Mesendoderm (in vitro differentiated cells): ENCODE results near the gene ERC2.
A peak's percentile ranks its signal among the peaks of the same experiment; 100 is the strongest.

ENCODE experiments used
- DNase-seq: peaks from one replicate; pipeline ENCODE4 v3.0.0; 2013
- H2AK5ac ChIP-seq: 2 replicates; pipeline ENCODE4 v1.6.1; 2013; ENCODE audit warnings: low read length, inconsistent platforms
- H2BK120ac ChIP-seq: 2 replicates; pipeline ENCODE4 v1.6.1; 2013; ENCODE audit warnings: low read depth, mild to moderate bottlenecking, low read length, moderate library complexity, mixed read lengths
- H2BK15ac ChIP-seq: replicated peaks from 2 replicates; pipeline ENCODE4 v1.6.1; 2013; ENCODE audit warnings: low read depth, mild to moderate bottlenecking, moderate library complexity
- H2BK5ac ChIP-seq: 2 replicates; pipeline ENCODE4 v1.6.1; 2013; ENCODE audit warnings: low read length, inconsistent platforms
- H3K18ac ChIP-seq: 2 replicates; pipeline ENCODE4 v1.6.1; 2013; ENCODE audit warnings: mild to moderate bottlenecking, low read length, mixed read lengths
- H3K23ac ChIP-seq: one replicate; pipeline ENCODE4 v1.6.1; 2013; ENCODE audit warnings: low read length
- H3K27ac ChIP-seq: 2 replicates; pipeline ENCODE4 v1.5.1; 2013; ENCODE audit warnings: low read depth, mild to moderate bottlenecking, inconsistent platforms, low read length, moderate library complexity
- H3K27me3 ChIP-seq: 2 replicates; pipeline ENCODE4 v1.6.1; 2013; ENCODE audit warnings: low read length, control low read depth, mild to moderate bottlenecking, inconsistent platforms; ENCODE audit not compliant: insufficient read depth, poor library complexity
- H3K36me3 ChIP-seq: 2 replicates; pipeline ENCODE4 v1.6.1; 2013; ENCODE audit warnings: low read length, inconsistent platforms; ENCODE audit not compliant: control insufficient read depth, insufficient read depth
- H3K4ac ChIP-seq: one replicate; pipeline ENCODE4 v1.6.1; 2013; ENCODE audit warnings: low read depth, mild to moderate bottlenecking, low read length, moderate library complexity
- H3K4me1 ChIP-seq: 2 replicates; pipeline ENCODE4 v1.6.1; 2013; ENCODE audit warnings: low read depth, low read length, inconsistent platforms; ENCODE audit not compliant: control insufficient read depth
- H3K4me2 ChIP-seq: 2 replicates; pipeline ENCODE4 v1.6.1; 2013; ENCODE audit warnings: low read length
- H3K4me3 ChIP-seq: 2 replicates; pipeline ENCODE4 v1.5.1; 2013; ENCODE audit warnings: mild to moderate bottlenecking, low read length
- H3K56ac ChIP-seq: one replicate; pipeline ENCODE4 v1.6.1; 2013; ENCODE audit warnings: low read length
- H3K79me1 ChIP-seq: 2 replicates; pipeline ENCODE4 v1.6.1; 2013; ENCODE audit warnings: low read length, inconsistent platforms
- H3K79me2 ChIP-seq: 2 replicates; pipeline ENCODE4 v1.6.1; 2013; ENCODE audit warnings: mild to moderate bottlenecking, low read length; ENCODE audit not compliant: control insufficient read depth, insufficient read depth
- H3K9ac ChIP-seq: 2 replicates; pipeline ENCODE4 v1.6.1; 2013; ENCODE audit warnings: low read length, inconsistent platforms
- H4K5ac ChIP-seq: one replicate; pipeline ENCODE4 v1.6.1; 2013; ENCODE audit warnings: low read length
- H4K8ac ChIP-seq: one replicate; pipeline ENCODE4 v1.6.1; 2013; ENCODE audit warnings: low read depth, mild to moderate bottlenecking, control low read depth, low read length, moderate library complexity
- WGBS: extraction: QIAGEN DNeasy Blood & Tissue Kit; methylation state at CpG from one replicate; pipeline ENCODE4 v1.1.7; 2013; ENCODE audit warnings: low lambda C conversion rate, missing lambda C conversion rate; ENCODE audit not compliant: insufficient coverage; ENCODE audit errors: extremely low coverage; 5-methylcytosine and 5-hydroxymethylcytosine counted together

ERC2 gene

GRCh38 chr3:56336023-56336422 is 132.2 kb downstream of the ERC2 start:
- no peak overlapping the region for H2BK120ac ChIP-seq
- no peak overlapping the region for H3K18ac ChIP-seq
- no peak overlapping the region for H3K9ac ChIP-seq
- H3K79me1 ChIP-seq = no peaks in the 10 kb centered on the region
- H3K4me2 ChIP-seq = no peak overlapping the region
- H3K36me3 ChIP-seq = no peaks in the 10 kb centered on the region
- H3K56ac ChIP-seq = no peak overlapping the region
- no peak overlapping the region for H2BK5ac ChIP-seq
- no peak overlapping the region for H4K8ac ChIP-seq
- DNase-seq = no peak
- H3K27me3 ChIP-seq = no peaks in the 10 kb centered on the region
- no peak overlapping the region for H3K4ac ChIP-seq
- no peak overlapping the region for H3K23ac ChIP-seq
- H4K5ac ChIP-seq = no peak overlapping the region
- H3K4me1 ChIP-seq = no peaks in the 10 kb centered on the region
- H3K27ac ChIP-seq = no peak overlapping the region
- no peak overlapping the region for H3K4me3 ChIP-seq
- no peak overlapping the region for H2AK5ac ChIP-seq
- WGBS = no CpG with 5 or more reads among the region's 4 CpGs
- no peak overlapping the region for H2BK15ac ChIP-seq
- no peaks in the 10 kb centered on the region for H3K79me2 ChIP-seq

- Histone ChIP-seq H3K4me1 (peaks cover 5% of the 10 kb centered on the region), H3K27ac (no peak overlapping the region), H2AK5ac (no peak overlapping the region), H2BK15ac (no peak overlapping the region), H3K27me3 (no peaks in the 10 kb centered on the region), H3K23ac (no peak overlapping the region), H3K4me2 (no peak overlapping the region), H3K79me1 (no peaks in the 10 kb centered on the region), H2BK120ac (no peak overlapping the region), H3K56ac (no peak overlapping the region), H3K4ac (no peak overlapping the region), H4K8ac (no peak overlapping the region), H3K36me3 (no peaks in the 10 kb centered on the region), H3K18ac (no peak overlapping the region), H3K79me2 (no peaks in the 10 kb centered on the region), H3K4me3 (no peak overlapping the region), H2BK5ac (peak overlapping the region; percentile 28), H4K5ac (no peak overlapping the region), H3K9ac (no peak overlapping the region)
- no CpG with 5 or more reads among the region's 3 CpGs for WGBS
- no peak for DNase-seq
Observed at GRCh38 chr3:56324473-56324872, 143.8 kb downstream of the ERC2 start.

DNA sequence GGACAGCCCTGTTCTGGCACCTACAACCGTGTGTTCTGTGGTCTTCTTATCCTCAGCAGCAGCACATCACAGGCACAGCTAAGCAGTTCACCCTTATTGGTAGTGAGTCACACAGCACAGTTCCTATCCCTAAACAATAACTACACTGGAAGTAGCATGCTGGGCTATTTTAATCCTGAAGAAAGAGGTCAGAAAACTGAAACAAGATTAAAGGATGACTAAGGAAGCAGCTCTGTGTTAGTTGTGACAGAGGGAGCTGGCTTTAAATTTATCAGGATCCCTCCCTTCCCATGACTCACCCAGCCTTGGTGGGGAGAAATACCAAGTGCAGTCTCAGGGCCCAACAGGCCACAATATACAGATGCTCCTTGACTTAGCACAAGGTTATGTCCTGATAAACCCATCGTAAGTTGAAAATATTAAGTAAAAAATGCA is 144.3 kb downstream of the ERC2 start:
- no peak overlapping the region for H2BK15ac ChIP-seq
- no CpG with 5 or more reads among the region's 2 CpGs for WGBS
- H4K5ac ChIP-seq = no peak overlapping the region
- H3K56ac ChIP-seq = no peak overlapping the region
- H3K79me1 ChIP-seq = no peaks in the 10 kb centered on the region
- H3K79me2 ChIP-seq = no peaks in the 10 kb centered on the region
- no peak overlapping the region for H3K18ac ChIP-seq
- H3K4ac ChIP-seq = no peak overlapping the region
- H3K4me3 ChIP-seq = no peak overlapping the region
- no peak overlapping the region for H3K23ac ChIP-seq
- no peaks in the 10 kb centered on the region for H3K36me3 ChIP-seq
- H3K27me3 ChIP-seq = no peaks in the 10 kb centered on the region
- H3K4me1 ChIP-seq = peaks cover 5% of the 10 kb centered on the region
- H2BK120ac ChIP-seq = no peak overlapping the region
- H3K9ac ChIP-seq = no peak overlapping the region
- H2AK5ac ChIP-seq = no peak overlapping the region
- no peak overlapping the region for H4K8ac ChIP-seq
- H3K27ac ChIP-seq = no peak overlapping the region
- no peak overlapping the region for H3K4me2 ChIP-seq
- DNase-seq = peak; percentile 65
- H2BK5ac ChIP-seq = no peak overlapping the region

DNA sequence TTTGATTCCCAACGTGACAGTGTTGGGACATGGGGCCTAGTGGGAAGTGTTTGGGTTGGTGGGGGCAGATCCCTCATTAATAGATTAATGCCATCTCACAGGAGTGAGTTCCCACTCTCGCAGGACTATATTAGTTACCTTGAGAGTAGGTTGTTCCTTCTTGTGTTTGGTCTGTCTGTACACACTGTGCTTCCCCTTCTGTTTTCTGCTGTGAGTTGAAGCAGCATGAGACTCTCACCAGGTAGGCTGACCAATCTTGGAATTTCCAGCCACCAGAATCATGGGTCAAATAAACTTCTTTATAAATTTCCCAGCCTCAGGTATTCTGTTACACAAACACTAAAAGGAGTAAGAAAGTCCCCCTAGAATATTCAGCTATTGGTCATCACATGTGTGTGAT is 145.4 kb downstream of the ERC2 start:
- Histone ChIP-seq H3K79me2 (no peaks in the 10 kb centered on the region), H3K23ac (no peak overlapping the region), H3K56ac (no peak overlapping the region), H4K5ac (no peak overlapping the region), H3K79me1 (no peaks in the 10 kb centered on the region), H3K27ac (no peak overlapping the region), H2BK15ac (no peak overlapping the region), H2AK5ac (no peak overlapping the region), H3K18ac (no peak overlapping the region), H3K36me3 (no peaks in the 10 kb centered on the region), H3K9ac (no peak overlapping the region), H3K4me1 (peaks cover 5% of the 10 kb centered on the region), H3K4me3 (no peak overlapping the region), H3K27me3 (no peaks in the 10 kb centered on the region), H3K4ac (no peak overlapping the region), H3K4me2 (no peak overlapping the region), H2BK5ac (no peak overlapping the region), H4K8ac (no peak overlapping the region), H2BK120ac (no peak overlapping the region)
- DNase-seq = no peak
- WGBS = no CpG with 5 or more reads among the region's 2 CpGs

DNA sequence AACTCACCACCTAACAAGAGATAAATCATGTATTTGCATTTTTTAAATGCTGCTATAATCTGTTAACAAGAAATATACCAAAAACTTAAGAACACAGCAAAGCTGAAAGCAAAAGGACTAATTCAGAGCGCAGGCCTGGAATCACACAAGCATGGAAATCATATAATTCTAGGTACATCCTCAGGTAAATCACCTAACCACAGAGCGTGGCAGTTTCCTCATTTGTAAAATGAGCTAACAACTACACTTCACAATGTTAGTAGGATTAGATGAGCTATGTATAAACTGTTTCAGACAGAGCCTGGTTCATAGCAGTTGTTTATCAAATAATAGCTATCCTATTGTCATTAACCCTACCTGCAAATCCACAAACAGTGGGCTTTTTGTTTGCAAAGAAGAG is 146.4 kb downstream of the ERC2 start:
- H3K4me1 ChIP-seq = peaks cover 5% of the 10 kb centered on the region
- H3K4ac ChIP-seq = no peak overlapping the region
- no peak overlapping the region for H3K9ac ChIP-seq
- H3K27me3 ChIP-seq = no peaks in the 10 kb centered on the region
- no peaks in the 10 kb centered on the region for H3K79me2 ChIP-seq
- H3K18ac ChIP-seq = no peak overlapping the region
- no peak overlapping the region for H3K27ac ChIP-seq
- no peaks in the 10 kb centered on the region for H3K36me3 ChIP-seq
- no peak overlapping the region for H2BK120ac ChIP-seq
- H3K56ac ChIP-seq = no peak overlapping the region
- H3K4me2 ChIP-seq = no peak overlapping the region
- no peak overlapping the region for H3K4me3 ChIP-seq
- no peak overlapping the region for H3K23ac ChIP-seq
- no CpG with 5 or more reads among the region's 2 CpGs for WGBS
- H2AK5ac ChIP-seq = no peak overlapping the region
- no peak overlapping the region for H2BK15ac ChIP-seq
- DNase-seq = no peak
- no peaks in the 10 kb centered on the region for H3K79me1 ChIP-seq
- H4K8ac ChIP-seq = no peak overlapping the region
- no peak overlapping the region for H2BK5ac ChIP-seq
- H4K5ac ChIP-seq = no peak overlapping the region

DNA sequence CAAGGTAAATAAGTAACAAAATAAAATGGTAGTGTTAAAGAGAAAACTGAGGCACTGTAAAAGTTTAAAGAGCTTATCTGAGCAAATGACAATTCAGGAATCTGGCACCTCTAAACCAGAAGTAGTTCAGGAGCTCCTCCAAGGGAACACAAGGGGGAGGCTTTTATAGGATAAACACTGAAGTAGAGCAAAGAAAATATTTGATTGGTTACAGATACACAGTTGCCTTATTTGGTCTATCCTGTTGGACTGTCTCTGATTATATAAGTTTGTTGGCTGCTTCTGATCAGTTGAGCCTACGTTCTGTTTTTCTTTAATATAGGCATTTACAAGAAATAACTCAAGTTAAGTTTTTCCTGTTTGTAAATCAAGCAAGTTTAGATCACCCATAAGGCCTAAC is 146.9 kb downstream of the ERC2 start:
- H2BK120ac ChIP-seq = no peak overlapping the region
- no peak overlapping the region for H3K23ac ChIP-seq
- H3K79me1 ChIP-seq = no peaks in the 10 kb centered on the region
- no peak overlapping the region for H3K56ac ChIP-seq
- H3K27me3 ChIP-seq = no peaks in the 10 kb centered on the region
- H3K36me3 ChIP-seq = no peaks in the 10 kb centered on the region
- H3K4me3 ChIP-seq = no peak overlapping the region
- H2BK5ac ChIP-seq = no peak overlapping the region
- H3K27ac ChIP-seq = no peak overlapping the region
- H3K4ac ChIP-seq = no peak overlapping the region
- no peak overlapping the region for H4K5ac ChIP-seq
- peak; percentile 75 for DNase-seq
- WGBS = no CpG with 5 or more reads among the region's 1 CpG
- no peak overlapping the region for H3K9ac ChIP-seq
- no peak overlapping the region for H3K4me2 ChIP-seq
- H3K4me1 ChIP-seq = peaks cover 5% of the 10 kb centered on the region
- no peak overlapping the region for H4K8ac ChIP-seq
- no peak overlapping the region for H2AK5ac ChIP-seq
- no peak overlapping the region for H2BK15ac ChIP-seq
- H3K18ac ChIP-seq = no peak overlapping the region
- H3K79me2 ChIP-seq = no peaks in the 10 kb centered on the region
